Measurements from ENCODE around the gene DNAH14. TPM values are rescaled to one million over a fixed set of nuclear protein-coding genes. Genes with fewer than 3 reads are reported as not detected.

Gene DNAH14
- total RNA-seq, 2 donors from 2014 or later, result 36.6 to 41.6 TPM

DNA sequence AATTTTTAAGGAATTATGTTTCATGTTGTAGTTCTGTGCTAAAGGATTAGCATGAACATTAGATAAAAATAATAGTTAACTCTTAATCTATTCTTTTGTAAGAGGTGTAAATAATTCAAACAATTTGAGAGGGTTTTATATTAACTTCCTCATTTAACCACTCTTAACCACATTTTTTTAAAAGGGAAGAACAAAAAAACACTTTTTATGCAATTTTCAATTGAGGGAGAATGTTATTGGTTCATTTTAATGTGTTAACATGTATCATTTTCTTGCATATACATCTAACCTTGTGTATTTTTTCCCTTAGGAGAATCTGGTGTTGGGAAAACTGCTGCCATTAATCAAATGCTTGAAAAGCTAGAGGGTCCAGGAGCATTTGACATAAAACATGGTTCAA is 329.3 kb downstream of the DNAH14 start:
- Histone ChIP-seq H3K4me1 (ENCODE audit: control insufficient read depth, insufficient read depth, low read length) (no peaks in the 10 kb centered on the region), H3K27ac (ENCODE audit: low read depth, low read length) (no peak overlapping the region), H3K4me3 (ENCODE audit: low read length) (no peak overlapping the region), H3K36me3 (ENCODE audit: control insufficient read depth, insufficient read depth, low read length) (no peaks in the 10 kb centered on the region), H3K9ac (ENCODE audit: extremely low read depth, low read length, poor library complexity, severe bottlenecking) (no peak overlapping the region), H3K27me3 (ENCODE audit: control insufficient read depth, insufficient read depth, low read length, poor library complexity, severe bottlenecking) (no peaks in the 10 kb centered on the region), H3K9me3 (ENCODE audit: control insufficient read depth, low read length) (no peaks in the 10 kb centered on the region)
- no peak overlapping the region for H3K27ac Mint-ChIP-seq
- H3K4me1 Mint-ChIP-seq, result no peaks in the 10 kb centered on the region
- no peaks in the 10 kb centered on the region for H3K36me3 Mint-ChIP-seq (ENCODE audit: low read depth)
- peaks cover 6% of the 10 kb centered on the region for H3K27me3 Mint-ChIP-seq (ENCODE audit: insufficient read depth)
- TF ChIP-seq, protein P1, sequence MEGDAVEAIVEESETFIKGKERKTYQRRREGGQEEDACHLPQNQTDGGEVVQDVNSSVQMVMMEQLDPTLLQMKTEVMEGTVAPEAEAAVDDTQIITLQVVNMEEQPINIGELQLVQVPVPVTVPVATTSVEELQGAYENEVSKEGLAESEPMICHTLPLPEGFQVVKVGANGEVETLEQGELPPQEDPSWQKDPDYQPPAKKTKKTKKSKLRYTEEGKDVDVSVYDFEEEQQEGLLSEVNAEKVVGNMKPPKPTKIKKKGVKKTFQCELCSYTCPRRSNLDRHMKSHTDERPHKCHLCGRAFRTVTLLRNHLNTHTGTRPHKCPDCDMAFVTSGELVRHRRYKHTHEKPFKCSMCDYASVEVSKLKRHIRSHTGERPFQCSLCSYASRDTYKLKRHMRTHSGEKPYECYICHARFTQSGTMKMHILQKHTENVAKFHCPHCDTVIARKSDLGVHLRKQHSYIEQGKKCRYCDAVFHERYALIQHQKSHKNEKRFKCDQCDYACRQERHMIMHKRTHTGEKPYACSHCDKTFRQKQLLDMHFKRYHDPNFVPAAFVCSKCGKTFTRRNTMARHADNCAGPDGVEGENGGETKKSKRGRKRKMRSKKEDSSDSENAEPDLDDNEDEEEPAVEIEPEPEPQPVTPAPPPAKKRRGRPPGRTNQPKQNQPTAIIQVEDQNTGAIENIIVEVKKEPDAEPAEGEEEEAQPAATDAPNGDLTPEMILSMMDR (conservative IDR thresholded peaks at IDR 0.05), result no peak
- DNase-seq, result no peak
- H3K9me3 Mint-ChIP-seq, result peaks cover 2% of the 10 kb centered on the region
- H3K4me3 Mint-ChIP-seq, result no peak overlapping the region

DNA sequence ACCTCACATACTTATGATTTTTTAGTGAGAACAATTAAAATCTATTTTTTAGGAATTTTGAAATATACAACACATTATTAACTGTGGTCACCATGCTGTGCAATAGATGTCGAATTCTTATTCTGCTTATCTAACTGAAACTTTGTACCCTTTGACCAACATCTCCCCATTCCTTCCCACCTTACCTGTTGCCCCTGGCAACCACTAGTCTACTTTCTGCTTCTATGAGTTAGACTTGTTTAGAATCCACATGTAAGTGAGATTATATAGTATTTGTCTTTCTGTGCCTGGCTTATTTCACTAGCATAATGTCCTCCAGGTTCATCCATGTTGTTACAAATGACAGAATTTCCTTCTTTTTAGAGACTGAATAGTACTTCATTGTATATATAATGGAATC is 330.1 kb downstream of the DNAH14 start:
- Histone ChIP-seq H3K9me3 (ENCODE audit: control insufficient read depth, low read length) (no peaks in the 10 kb centered on the region), H3K4me1 (ENCODE audit: control insufficient read depth, insufficient read depth, low read length) (no peaks in the 10 kb centered on the region), H3K9ac (ENCODE audit: extremely low read depth, low read length, poor library complexity, severe bottlenecking) (no peak overlapping the region), H3K4me3 (ENCODE audit: low read length) (no peak overlapping the region), H3K27ac (ENCODE audit: low read depth, low read length) (no peak overlapping the region), H3K36me3 (ENCODE audit: control insufficient read depth, insufficient read depth, low read length) (no peaks in the 10 kb centered on the region), H3K27me3 (ENCODE audit: control insufficient read depth, insufficient read depth, low read length, poor library complexity, severe bottlenecking) (no peaks in the 10 kb centered on the region)
- H3K27ac Mint-ChIP-seq, result no peak overlapping the region
- 92% methylated on average over 1 of the region's 1 CpG; no CpG with 5 or more reads in 1 of the 2 experiments for WGBS, 2 experiments (ENCODE audit: insufficient coverage in 1 of 2, insufficient read length in 1 of 2)
- TF ChIP-seq, protein P1 (conservative IDR thresholded peaks at IDR 0.05), result no peak
- peaks cover 2% of the 10 kb centered on the region for H3K9me3 Mint-ChIP-seq
- H3K27me3 Mint-ChIP-seq (ENCODE audit: insufficient read depth), result peaks cover 5% of the 10 kb centered on the region
- no peaks in the 10 kb centered on the region for H3K4me1 Mint-ChIP-seq
- H3K4me3 Mint-ChIP-seq, result no peak overlapping the region
- no peak for DNase-seq
- H3K36me3 Mint-ChIP-seq (ENCODE audit: low read depth), result no peaks in the 10 kb centered on the region

DNA sequence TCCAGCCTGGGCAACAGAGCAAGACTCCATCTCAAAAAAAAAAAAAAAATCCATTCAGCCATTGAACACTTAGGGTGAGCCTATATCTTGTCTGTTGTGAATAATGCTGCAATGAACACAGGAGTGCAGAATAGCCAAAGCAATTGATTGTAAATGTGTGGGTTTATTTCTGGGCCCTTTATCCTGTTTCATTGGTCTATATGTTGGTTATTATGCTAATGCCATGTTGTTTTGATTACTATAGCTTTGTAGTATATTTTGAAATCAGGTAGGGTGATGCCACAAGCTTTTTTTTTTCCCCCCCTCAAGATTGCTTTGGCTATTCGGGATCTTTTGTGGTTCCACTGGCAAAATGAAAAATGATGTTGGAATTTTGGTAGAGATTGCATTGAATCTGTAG is 330.8 kb downstream of the DNAH14 start:
- H3K27me3 Mint-ChIP-seq (ENCODE audit: insufficient read depth), result peaks cover 5% of the 10 kb centered on the region
- H3K4me3 Mint-ChIP-seq, result no peak overlapping the region
- no peaks in the 10 kb centered on the region for H3K36me3 Mint-ChIP-seq (ENCODE audit: low read depth)
- no peaks in the 10 kb centered on the region for H3K36me3 ChIP-seq (ENCODE audit: control insufficient read depth, insufficient read depth, low read length)
- no CpG with 5 or more reads among the region's 1 CpG for WGBS, 2 experiments (ENCODE audit: insufficient coverage in 1 of 2, insufficient read length in 1 of 2)
- H3K27ac Mint-ChIP-seq, result no peak overlapping the region
- no peaks in the 10 kb centered on the region for H3K4me1 Mint-ChIP-seq
- H3K27ac ChIP-seq (ENCODE audit: low read depth, low read length), result no peak overlapping the region
- DNase-seq, result no peak
- no peak overlapping the region for H3K9ac ChIP-seq (ENCODE audit: extremely low read depth, low read length, poor library complexity, severe bottlenecking)
- no peaks in the 10 kb centered on the region for H3K9me3 ChIP-seq (ENCODE audit: control insufficient read depth, low read length)
- H3K27me3 ChIP-seq (ENCODE audit: control insufficient read depth, insufficient read depth, low read length, poor library complexity, severe bottlenecking), result no peaks in the 10 kb centered on the region
- H3K4me1 ChIP-seq (ENCODE audit: control insufficient read depth, insufficient read depth, low read length), result no peaks in the 10 kb centered on the region
- H3K4me3 ChIP-seq (ENCODE audit: low read length), result no peak overlapping the region
- TF ChIP-seq, protein P1 (conservative IDR thresholded peaks at IDR 0.05), result no peak
- H3K9me3 Mint-ChIP-seq, result peaks cover 2% of the 10 kb centered on the region
